ENCODE measurements around the gene ARFGAP3. TPM values are rescaled to one million over a fixed set of nuclear protein-coding genes. Genes with fewer than 3 reads are reported as not detected.

ARFGAP3 gene
- total RNA-seq, 1 donor from 2014 or later: 39.9 TPM

DNA sequence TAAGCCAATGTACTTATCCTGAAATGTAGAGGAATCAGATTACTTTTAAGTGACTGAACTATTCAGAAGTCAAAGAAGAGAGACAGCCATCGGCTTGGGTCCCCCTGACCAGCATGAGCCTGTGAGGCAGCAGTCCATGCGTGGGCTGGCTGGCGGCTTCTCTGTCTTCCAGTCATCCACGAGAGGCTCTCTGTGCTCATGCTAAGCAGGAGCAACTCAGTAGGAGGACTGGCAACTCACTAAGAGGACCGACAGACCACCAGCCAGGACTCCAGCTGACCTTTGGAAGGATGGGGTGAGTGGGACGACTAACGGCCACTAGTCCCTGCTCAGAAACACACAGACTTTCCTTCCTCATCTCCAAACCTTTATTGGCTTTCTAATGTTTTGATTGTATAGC is 43.6 kb downstream of the ARFGAP3 start:
- peaks cover 31% of the 10 kb centered on the region for H3K4me1 ChIP-seq
- H3K27me3 ChIP-seq (ENCODE audit: low read depth): no peaks in the 10 kb centered on the region
- ATAC-seq (no peak), DNase-seq (no peak)
- intact Hi-C loops (cut with DNase I): no loop called here
- peaks cover 88% of the 10 kb centered on the region for H3K36me3 ChIP-seq
- H3K27ac ChIP-seq: no peak overlapping the region
- TF ChIP-seq, protein P1, sequence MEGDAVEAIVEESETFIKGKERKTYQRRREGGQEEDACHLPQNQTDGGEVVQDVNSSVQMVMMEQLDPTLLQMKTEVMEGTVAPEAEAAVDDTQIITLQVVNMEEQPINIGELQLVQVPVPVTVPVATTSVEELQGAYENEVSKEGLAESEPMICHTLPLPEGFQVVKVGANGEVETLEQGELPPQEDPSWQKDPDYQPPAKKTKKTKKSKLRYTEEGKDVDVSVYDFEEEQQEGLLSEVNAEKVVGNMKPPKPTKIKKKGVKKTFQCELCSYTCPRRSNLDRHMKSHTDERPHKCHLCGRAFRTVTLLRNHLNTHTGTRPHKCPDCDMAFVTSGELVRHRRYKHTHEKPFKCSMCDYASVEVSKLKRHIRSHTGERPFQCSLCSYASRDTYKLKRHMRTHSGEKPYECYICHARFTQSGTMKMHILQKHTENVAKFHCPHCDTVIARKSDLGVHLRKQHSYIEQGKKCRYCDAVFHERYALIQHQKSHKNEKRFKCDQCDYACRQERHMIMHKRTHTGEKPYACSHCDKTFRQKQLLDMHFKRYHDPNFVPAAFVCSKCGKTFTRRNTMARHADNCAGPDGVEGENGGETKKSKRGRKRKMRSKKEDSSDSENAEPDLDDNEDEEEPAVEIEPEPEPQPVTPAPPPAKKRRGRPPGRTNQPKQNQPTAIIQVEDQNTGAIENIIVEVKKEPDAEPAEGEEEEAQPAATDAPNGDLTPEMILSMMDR (IDR thresholded peaks at IDR 0.05): no peak
- no peaks in the 10 kb centered on the region for H3K9me3 ChIP-seq
- H3K4me3 ChIP-seq: no peak overlapping the region

DNA sequence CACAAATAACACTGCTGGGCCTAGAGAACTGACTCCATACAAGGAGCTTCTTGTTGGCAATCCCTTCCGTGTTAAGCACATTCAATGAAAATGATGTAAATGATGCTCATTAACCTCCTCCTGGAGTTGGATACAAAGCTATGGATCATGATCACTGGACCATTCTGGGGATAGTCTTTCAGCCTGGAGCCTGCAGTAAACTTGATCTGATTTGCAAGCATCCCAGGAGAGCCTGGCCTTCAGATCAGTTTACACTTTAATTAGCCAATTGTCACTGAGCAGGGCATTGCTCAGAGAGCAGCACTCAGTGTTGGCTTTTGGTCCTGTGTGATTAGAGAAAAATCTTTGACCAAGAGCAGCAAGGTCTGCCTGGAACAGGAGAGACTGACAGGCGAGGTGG is 45.6 kb downstream of the ARFGAP3 start:
- ATAC-seq (no peak), DNase-seq (no peak)
- intact Hi-C loops (cut with DNase I): no loop called here
- TF ChIP-seq, protein P1 (IDR thresholded peaks at IDR 0.05): no peak
- no peak overlapping the region for H3K27ac ChIP-seq
- peaks cover 96% of the 10 kb centered on the region for H3K36me3 ChIP-seq
- no peak overlapping the region for H3K4me3 ChIP-seq
- H3K4me1 ChIP-seq: peaks cover 42% of the 10 kb centered on the region
- no peaks in the 10 kb centered on the region for H3K9me3 ChIP-seq
- no peaks in the 10 kb centered on the region for H3K27me3 ChIP-seq (ENCODE audit: low read depth)

DNA sequence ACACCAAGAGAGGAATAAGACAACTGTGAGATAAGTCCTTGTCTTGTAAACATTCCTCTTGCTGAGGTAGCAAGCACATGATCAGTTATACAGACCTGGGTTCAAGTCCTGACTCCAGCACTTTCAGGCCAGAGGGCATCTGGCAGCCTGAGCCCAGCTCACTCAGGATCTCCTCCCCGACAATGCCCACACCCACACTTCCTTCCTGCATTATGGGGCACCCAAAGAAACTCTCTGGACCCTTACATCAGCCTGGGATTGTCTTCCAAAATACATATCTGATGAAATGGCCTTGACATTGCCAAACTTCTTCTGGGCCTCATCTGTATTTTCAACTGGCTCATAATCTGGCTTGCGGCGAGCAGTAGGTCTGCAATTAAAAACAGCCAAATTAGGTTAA is 48.6 kb downstream of the ARFGAP3 start:
- TF ChIP-seq, protein P1 (IDR thresholded peaks at IDR 0.05): no peak
- Histone ChIP-seq H3K4me1 (peaks cover 56% of the 10 kb centered on the region), H3K9me3 (no peaks in the 10 kb centered on the region), H3K27ac (peak overlapping the region; percentile 11), H3K4me3 (no peak overlapping the region), H3K36me3 (peaks cover 98% of the 10 kb centered on the region), H3K27me3 (ENCODE audit: low read depth) (no peaks in the 10 kb centered on the region)
- intact Hi-C loops (cut with DNase I): no loop called here
- DNase-seq (no peak), ATAC-seq (no peak)

DNA sequence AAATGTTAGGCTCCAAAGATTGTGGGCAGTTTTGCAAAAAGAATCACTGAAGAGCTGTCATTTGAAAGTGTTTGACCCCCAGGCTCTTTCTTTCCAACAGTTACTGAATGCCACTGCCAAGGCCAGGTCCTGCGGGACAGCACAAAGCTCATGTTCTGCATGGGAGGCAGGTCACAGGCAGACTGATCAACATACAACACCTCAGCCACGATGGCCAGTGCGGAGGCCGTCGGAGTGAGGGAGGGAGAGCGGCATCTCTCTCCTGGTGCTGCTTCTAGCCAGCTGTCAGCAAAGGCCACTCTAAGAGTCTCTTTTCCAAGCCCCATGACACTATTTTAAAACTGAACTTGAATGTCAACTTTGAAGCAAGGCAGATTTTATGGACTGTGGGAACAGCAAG is 49.9 kb downstream of the ARFGAP3 start:
- peaks cover 89% of the 10 kb centered on the region for H3K36me3 ChIP-seq
- no peaks in the 10 kb centered on the region for H3K9me3 ChIP-seq
- H3K4me1 ChIP-seq: peaks cover 57% of the 10 kb centered on the region
- TF ChIP-seq, protein P1 (IDR thresholded peaks at IDR 0.05): no peak
- no peak overlapping the region for H3K4me3 ChIP-seq
- peak overlapping the region; percentile 84 for H3K27ac ChIP-seq
- intact Hi-C loops (cut with DNase I): no loop called here
- no peaks in the 10 kb centered on the region for H3K27me3 ChIP-seq (ENCODE audit: low read depth)
- DNase-seq (no peak), ATAC-seq (no peak)

DNA sequence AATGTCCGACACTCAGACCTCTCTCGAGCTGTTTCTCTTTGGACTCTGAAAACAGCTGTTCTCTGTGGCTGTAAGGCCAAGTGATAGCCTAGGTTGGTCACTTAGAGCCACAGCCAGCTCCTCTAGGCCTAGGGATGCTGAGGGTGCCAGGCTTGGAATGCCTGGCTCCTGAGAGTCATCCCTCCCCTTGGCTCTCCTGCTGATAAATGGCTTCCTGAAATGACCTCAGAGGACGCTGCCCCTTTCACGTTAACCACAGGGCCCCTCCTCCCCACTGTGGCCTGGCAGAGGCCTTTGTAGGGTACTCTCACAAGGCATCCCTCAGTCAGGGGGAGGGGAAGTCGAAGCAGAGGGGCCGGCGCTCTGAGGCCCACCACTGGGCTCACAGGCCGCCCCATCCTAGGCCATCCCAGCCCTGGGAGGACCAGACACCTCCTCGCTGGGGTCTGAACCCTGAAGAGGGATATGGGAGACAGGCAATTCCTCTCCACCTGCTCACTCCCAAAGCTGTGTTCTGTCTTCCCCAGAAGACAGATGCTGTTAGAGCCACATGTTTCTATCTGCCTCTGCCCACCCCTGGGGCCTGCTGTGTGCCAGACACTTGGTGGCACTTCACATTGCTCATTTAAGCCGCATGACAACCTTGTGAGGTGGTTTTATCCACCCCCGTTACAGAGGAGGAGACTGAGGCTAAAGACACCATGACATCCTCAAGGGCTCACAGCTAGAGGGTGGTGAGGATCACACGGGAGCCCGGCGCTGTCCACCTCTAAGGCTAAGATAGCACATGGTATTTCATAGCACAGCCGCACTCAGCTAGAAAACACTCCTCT is 50.9 kb downstream of the ARFGAP3 start:
- H3K27me3 ChIP-seq (ENCODE audit: low read depth): no peaks in the 10 kb centered on the region
- intact Hi-C loops (cut with DNase I): no loop called here
- H3K4me1 ChIP-seq: peaks cover 57% of the 10 kb centered on the region
- peak; percentile 26 to 31 for ATAC-seq
- H3K27ac ChIP-seq: peak overlapping the region; percentile 84
- H3K4me3 ChIP-seq: no peak overlapping the region
- peaks cover 88% of the 10 kb centered on the region for H3K36me3 ChIP-seq
- H3K9me3 ChIP-seq: no peaks in the 10 kb centered on the region
- no peak for DNase-seq
- TF ChIP-seq, protein P1 (IDR thresholded peaks at IDR 0.05): no peak

Data from lower lobe of right lung (tissue), 2 donors.